HuH-7 (cell line): ENCODE measurements around the gene PDPK1.
"Not testable (repeated sequence)": the region's sequence is repeated elsewhere in the genome, so short reads cannot be mapped to it uniquely, and the experiment has no call there.

Source experiments
- DNase-seq: peaks from one replicate; pipeline ENCODE4 v3.0.0; 2011; ENCODE audit warnings: low spot score

Gene PDPK1

GRCh38 chr16:2587891-2588565 is 50.2 kb downstream of the PDPK1 start:
- DNase-seq = no peak

GRCh38 chr16:2591476-2592240 is 53.8 kb downstream of the PDPK1 start:
- DNase-seq = no peak

- no peak for DNase-seq
Measured at GRCh38 chr16:2592786-2593185, 55.0 kb downstream of the PDPK1 start.

DNA sequence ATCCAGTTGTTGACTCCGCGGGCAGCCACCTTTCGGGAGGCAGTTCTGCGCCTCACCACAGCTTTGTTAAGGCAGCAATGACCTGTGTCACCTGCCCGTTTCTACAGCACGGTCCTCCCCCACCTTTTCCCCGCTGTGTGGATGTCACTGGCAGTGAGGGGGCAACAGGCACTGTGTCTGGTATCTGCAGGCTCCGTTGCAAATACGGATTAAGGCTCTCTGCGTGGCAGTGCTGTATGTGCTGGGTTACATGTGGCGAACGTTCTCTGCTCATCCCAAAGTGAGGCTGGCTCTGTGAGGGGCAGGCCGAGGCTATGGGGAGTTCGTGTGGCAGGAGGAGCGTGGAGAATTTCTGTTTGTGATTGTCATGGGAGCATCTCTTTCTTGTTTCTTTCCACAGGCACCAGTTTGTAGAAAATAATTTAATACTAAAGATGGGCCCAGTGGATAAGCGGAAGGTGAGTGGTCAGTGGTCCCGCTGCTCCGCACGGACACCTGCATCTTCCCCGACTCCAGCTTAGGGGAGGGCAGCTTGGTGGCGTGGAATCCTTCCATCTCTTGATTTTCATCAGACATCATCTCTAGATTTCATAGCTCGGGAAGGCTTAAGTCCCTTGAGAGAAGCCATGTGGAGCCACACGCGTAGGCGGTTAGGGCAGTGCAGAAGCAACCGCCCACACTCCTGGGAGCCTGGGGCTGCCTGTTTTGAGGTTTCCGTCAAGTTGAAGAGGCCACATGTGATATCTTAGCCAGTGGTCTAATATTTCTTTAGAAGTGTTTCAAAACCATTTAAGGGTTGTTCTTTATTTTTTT is 57.8 kb downstream of the PDPK1 start:
- DNase-seq = no peak

- no peak for DNase-seq
Measured at GRCh38 chr16:2596747-2597559, 59.1 kb downstream of the PDPK1 start.

GRCh38 chr16:2597560-2597902 is 59.7 kb downstream of the PDPK1 start:
- no peak for DNase-seq

DNA sequence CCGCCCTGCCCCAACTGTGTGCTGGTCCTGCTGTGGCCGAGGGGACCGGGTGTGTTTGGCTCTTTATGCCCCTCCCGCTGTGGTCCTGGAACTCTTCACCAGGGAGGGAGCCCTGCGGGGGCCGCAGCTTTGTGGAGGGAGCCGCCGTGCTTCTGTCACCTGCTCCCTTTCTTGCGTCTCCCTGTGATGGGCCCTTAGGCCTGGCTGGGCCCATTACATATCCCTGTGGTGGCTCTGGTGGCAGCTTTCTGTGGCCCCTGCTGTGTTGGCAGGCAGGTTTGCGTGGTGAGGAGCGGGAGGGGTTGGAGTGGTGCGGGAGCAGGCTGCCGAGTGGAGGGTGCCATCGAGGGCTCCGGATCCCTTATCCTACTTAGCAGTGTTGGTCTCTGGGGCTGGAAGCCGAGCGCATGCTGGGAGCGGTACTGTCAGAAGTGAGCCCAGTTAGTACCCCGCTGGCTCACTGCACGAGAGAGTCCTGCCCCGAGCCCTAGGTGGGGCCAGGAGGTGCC is 60.4 kb downstream of the PDPK1 start:
- no peak for DNase-seq

GRCh38 chr16:2598723-2599122 is 60.9 kb downstream of the PDPK1 start:
- DNase-seq = no peak

DNA sequence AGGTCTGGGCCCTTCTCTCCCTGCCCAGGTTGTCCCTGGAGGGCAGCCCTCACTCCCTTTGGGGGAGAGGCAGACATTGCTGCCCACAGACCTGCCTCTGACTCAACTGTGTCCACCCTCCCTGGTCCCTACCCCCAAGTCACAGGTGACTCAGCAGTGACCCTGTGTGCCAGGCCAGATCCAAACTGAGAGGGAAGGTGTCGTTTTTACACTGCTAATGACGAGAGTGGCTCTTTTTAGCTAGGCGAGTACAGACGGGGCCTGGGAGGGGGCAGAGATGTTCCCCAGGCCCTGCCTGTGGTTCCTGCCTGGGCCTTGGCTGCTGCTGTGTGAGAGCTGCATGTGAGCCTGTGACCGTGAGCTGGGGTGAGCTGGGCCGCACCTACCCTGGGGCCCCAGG is 61.3 kb downstream of the PDPK1 start:
- not testable (repeated sequence) for DNase-seq

GRCh38 chr16:2599785-2600184 is 62.0 kb downstream of the PDPK1 start:
- not testable (repeated sequence) for DNase-seq

DNA sequence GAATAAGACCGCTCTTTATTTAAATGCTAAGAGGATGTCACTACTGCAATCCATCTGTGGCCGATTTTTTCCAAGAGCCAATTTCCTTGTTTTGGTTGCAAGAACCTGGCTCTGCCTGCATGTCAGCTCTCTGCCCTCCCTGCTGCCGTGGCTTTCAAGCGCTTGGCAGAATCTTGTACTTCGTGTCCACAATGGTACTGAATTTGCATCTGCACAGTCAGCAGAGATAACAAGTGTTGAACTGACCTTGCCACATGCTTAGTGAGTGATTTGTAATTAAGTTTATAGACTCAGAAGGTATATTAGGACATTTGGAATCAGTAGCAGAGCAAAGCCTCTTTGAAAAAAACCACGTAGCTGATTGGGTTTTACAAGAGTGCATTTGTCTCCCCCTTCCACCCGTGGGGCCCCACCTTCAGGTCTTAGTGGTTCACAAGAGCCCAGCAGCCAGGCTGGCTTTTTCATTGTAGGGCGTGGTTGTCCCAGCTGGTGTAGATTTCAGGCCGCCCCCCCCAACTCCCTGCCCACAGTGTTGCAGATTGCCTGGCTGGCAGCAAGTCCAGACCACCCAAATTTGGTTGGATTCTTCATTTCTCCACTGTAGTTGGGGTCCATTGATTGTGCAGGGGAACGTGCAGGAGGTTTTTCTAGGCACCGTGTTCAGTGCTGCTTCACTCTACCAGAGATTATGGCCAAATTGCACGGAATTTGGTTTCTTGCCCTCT is 63.6 kb downstream of the PDPK1 start:
- not testable (repeated sequence) for DNase-seq

DNA sequence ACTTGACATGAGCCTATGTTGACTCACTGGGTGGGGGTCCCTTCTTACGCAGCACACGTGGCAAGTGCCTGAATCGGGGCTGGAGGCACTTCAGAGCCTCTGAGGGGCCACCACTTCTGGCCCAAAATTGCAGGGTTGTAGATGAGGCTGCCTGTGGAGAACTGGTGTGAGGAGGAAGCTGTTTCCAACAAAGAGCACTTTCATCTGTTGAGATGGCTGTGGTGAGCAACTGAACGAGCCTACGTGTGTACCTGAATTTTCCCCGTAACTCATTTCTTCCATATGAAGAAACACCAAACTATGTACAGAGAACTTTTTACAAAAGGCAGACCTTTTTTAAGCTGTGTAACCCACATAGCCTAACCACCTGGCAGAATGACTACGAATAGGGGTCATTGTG is 64.4 kb downstream of the PDPK1 start:
- not testable (repeated sequence) for DNase-seq

DNA sequence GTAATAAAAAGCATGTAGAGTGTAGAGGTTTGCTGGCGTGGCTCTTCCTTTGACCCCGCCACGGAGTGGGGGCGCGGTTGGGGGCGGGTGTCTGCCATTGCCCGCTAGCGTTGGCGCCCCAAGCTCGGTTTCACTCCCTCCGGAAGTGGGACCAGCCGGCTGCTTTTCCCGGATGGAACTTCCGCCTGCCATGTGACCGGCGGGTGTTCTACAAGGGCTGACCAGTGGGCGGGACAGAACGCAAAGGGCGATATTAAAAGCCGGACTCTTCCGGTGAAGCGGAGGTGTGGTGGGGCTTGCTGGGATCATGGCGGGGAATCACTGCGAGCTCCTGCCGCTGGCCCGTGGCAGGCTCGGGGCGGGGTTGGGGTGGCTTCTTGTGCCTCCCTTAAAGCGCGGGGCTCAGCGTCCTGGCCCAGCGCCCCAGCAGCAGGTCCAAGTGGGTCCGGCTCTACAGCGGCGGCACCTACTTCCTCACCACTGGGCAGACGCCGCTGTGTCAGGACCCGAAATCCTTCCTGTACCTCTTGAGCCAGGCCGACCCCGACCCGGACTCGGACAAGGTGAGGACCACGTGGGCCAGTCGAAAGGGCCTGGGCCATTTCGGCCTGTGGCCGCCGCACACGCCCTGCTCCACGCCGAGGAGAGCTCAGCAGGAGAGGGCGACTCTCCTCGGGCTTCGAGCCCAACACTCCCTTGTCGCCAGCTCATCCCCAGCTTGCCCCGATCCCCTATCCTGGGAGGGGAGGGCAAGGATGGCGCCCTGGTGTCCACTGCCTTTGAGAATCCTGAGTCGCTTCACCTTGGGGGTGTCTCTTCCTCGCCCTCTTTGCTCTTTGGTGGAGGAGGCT is 65.6 kb downstream of the PDPK1 start:
- peak; percentile 99 for DNase-seq

DNA sequence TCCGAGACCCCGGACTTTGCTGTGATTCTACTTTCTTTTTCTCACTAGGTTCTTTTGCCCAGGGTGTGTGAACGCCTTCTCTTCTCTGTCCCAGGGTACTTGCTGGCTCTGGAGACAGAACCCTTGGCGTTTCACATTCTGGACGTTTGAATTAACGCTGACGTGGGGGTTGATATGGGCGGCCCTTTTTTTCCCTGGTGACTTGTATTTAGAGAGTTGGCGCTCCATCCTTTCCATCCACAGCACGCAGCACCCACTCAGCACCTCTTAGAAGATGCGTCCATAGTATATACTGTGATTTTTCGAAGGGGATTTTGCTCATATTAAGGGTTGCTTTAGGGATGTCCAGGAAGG is 66.2 kb downstream of the PDPK1 start:
- not testable (repeated sequence) for DNase-seq

- DNase-seq = not testable (repeated sequence)
Measured at GRCh38 chr16:2606820-2607219, 69.0 kb downstream of the PDPK1 start.

DNA sequence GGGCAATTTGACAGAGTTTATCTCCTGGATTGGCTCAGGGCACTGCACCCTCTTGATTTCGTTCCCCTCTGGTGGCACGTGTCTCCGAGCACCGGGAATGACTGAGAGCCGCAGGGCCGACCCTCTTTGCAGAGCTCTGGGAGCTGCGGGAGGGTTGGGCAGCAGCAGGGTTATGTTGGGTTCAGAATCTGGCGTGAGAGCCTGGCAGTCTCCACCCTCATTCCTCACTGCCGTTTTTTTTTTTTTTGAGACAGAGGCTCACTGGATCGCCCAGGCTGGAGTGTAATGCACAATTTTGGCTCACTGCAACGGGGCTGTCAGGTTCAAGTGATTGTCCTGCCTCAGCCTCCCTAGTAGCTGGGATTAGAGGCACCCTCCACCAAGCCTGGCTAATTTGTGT is 71.5 kb downstream of the PDPK1 start:
- not testable (repeated sequence) for DNase-seq

DNA sequence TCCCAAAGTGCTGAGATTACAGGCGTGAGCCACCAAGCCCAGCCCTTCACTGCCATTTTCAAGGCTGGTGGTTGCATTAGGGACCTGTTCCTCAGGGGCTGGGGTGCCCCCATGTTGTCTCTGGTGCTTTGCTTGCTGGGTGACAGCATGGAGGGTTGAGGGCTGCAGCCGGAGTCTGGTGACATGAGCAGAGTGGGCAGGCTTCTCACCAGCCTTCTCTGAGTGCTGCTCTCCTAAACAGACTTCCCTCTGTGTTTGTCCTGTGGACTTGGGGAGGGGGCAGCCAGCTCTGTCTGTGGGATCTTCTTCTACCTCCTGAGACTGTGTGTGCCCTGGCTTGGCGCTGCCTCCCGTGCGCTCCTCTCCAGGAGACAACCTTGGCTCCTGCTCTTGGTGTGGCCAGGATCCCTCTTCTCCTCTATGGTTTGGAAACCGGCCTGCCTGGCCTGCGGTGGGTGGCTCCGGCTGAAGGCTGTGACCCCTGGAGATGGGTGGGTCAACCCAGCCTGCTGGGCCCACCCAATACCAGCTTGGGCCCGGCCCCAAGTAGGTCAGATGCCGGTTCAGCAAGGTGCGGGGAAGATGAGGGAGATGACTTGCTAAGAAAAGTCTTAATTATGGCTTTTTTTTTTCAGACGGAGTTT is 72.1 kb downstream of the PDPK1 start:
- no peak for DNase-seq

DNA sequence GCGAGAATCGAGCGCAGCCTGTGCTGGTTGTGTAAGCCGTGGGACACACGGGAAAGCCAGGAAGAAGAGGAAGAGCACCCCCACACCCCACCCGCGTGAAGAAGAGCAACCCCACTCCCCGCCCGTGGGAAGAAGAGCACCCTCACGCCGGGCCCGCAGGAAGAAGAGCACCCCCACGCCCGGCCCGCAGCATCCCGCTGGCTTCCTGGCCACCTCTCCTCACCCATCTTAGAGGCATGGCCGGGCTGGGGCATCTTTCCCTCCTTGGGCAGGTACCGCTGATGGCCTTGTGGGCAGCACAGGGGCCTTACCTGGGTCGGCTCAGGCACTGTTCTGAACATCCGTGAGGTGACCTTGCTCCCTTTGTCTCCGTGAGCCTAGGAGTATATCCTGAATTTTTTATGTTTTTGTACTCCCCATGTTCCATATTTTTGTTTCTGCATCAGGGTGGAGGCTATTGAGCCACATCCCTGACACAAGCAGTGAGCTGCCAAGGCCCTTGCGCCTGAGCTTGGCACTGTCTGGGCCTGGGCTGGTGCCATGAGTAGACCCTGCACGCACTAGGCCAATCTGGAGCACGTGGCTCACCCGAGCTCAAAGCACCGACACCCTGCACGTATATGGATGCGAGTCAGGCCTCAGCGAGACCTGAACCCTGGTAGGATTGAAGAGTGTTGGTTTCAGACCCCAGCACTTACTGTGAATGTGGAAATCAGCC is 73.1 kb downstream of the PDPK1 start:
- no peak for DNase-seq

GRCh38 chr16:2611499-2611862 is 73.7 kb downstream of the PDPK1 start:
- no peak for DNase-seq
